ENCODE measurements around the gene PRSS21.

PRSS21 gene

DNA sequence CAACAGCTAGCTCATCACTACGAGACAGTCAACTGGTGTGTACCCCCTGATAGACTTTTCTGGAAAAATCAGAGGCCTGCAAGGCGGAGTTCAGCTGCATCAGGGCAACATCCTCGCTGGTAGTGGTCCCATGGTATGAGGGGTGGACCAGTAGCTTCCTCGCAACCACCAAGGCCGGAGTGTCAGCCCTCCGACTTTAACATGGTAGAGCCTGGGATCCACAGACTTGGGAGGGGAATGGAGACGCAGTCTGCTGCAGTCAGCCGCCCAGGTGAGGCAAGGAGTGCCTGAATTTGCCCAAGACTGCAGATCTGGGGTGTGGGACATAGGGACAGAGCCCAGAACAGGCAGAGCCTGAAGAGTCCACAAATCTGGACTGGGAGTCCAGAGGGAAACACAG is 26.5 kb downstream of the PRSS21 start:
- no peak for DNase-seq
- H3K27me3 ChIP-seq (replicated peaks) = no peaks in the 10 kb centered on the region
- TF ChIP-seq, protein P1, sequence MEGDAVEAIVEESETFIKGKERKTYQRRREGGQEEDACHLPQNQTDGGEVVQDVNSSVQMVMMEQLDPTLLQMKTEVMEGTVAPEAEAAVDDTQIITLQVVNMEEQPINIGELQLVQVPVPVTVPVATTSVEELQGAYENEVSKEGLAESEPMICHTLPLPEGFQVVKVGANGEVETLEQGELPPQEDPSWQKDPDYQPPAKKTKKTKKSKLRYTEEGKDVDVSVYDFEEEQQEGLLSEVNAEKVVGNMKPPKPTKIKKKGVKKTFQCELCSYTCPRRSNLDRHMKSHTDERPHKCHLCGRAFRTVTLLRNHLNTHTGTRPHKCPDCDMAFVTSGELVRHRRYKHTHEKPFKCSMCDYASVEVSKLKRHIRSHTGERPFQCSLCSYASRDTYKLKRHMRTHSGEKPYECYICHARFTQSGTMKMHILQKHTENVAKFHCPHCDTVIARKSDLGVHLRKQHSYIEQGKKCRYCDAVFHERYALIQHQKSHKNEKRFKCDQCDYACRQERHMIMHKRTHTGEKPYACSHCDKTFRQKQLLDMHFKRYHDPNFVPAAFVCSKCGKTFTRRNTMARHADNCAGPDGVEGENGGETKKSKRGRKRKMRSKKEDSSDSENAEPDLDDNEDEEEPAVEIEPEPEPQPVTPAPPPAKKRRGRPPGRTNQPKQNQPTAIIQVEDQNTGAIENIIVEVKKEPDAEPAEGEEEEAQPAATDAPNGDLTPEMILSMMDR (IDR thresholded peaks at IDR 0.05; ENCODE audit: low read depth, low read length, missing control alignments) = no peak
- no peak overlapping the region for H3K27ac ChIP-seq
- no peak overlapping the region for H3K4me3 ChIP-seq (ENCODE audit: low read depth, low read length)
- in situ Hi-C loops (cut with HindIII; ENCODE audit: low pct_ligation_motif_present, low sequenced_read_pairs) = no loop called here
- no peaks in the 10 kb centered on the region for H3K36me3 ChIP-seq (replicated peaks)

DNA sequence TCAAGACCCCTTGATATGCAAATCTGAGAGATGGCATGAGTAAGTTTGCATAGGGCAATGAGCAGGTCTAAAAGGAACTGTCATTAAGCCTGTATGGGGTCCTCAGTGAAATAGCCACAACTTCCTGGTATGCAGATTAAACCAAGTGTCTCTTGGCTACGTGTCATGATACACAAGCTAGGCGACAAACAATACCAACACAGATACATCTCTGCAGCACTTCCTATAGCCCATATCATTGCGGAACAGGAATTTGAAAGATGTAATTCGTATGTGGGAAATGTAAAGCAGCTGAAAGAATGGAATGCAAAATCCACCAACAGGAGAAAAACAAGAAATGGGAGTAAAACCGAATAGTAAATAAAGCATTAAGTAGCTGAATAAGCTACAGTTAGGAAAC is 28.1 kb downstream of the PRSS21 start:
- in situ Hi-C loops (cut with HindIII; ENCODE audit: low pct_ligation_motif_present, low sequenced_read_pairs) = no loop called here
- no peak overlapping the region for H3K27ac ChIP-seq
- TF ChIP-seq, protein P1 (IDR thresholded peaks at IDR 0.05; ENCODE audit: low read depth, low read length, missing control alignments) = no peak
- no peak overlapping the region for H3K4me3 ChIP-seq (ENCODE audit: low read depth, low read length)
- DNase-seq = no peak
- H3K27me3 ChIP-seq (replicated peaks) = peaks cover 4% of the 10 kb centered on the region
- no peaks in the 10 kb centered on the region for H3K36me3 ChIP-seq (replicated peaks)

DNA sequence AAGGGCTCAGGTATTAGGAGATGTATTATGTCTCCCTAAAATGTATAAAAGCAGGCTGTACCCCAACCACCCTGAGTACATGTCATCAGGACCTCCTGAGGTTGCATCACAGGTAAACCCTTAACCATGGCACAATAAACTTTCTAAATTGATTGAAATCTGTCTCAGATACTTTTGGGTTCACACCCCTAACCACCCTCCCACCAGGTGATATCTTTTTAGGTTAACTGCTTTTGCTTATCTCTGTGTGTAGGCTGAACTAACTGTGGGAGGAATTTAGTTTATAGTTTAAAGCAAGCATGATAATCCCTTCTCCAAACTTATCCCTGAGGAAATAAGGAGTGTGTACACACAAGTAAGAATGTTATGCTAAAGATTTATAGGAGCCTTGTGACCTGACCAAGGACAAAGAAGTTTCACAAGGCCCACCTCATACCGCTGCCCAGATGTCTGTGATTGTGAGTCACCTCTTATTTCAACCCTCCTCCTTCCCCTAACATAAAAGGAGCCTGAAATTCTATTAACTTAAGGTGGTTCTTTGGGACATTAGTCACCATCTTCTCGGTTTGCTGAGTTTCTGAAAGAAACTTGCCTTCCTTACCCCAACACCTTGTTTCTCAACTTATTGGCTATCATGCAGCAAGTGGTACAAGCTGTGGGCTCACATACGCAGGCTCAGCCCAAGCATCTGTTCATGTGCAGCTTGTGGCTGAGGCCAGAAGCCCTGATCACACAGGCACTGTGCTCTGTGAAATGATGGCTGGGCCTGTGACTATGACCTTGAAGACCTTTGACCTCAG is 29.7 kb downstream of the PRSS21 start:
- no peak overlapping the region for H3K27ac ChIP-seq
- H3K27me3 ChIP-seq (replicated peaks) = peaks cover 4% of the 10 kb centered on the region
- H3K4me3 ChIP-seq (ENCODE audit: low read depth, low read length) = no peak overlapping the region
- in situ Hi-C loops (cut with HindIII; ENCODE audit: low pct_ligation_motif_present, low sequenced_read_pairs) = no loop called here
- DNase-seq = no peak
- TF ChIP-seq, protein P1 (IDR thresholded peaks at IDR 0.05; ENCODE audit: low read depth, low read length, missing control alignments) = no peak
- H3K36me3 ChIP-seq (replicated peaks) = no peaks in the 10 kb centered on the region

DNA sequence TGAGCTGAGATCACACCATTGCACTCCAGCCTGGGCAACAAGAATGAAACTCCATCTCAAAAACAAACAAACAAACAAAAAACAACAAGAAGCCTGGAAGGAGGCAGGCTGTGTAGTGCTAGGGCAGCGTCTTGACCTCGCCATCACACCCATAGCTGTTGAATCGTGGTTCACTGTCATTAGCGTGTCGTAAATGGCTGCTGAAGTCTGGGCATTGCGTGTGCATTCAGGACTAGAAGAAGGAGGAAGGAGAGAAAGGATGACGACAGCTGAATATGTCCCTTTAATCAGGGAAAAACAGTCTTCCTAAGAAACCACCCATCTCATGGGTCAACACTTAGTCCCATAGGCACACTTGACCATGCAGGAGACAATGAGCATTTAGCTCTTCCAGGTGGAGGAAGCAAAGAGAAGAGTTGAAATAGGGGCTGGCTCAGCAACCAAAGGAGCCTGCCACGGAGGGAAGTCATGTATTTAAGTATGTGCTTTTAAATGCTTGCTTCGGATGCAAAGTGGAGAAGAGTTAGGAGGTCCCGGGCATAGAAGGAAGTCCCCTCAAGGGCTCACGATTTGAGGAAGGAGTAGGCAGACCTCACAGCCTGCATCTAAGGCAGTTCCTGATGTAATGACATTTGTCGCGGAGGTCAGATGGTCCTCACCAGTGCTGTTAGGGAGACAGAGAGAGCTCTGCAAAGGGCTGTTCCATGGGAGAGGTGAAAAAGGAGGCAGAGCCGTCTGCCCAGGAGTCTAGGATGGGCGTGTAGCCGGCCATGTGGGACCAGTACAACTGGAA is 32.1 kb downstream of the PRSS21 start:
- Histone ChIP-seq H3K36me3 (replicated peaks) (no peaks in the 10 kb centered on the region), H3K4me3 (ENCODE audit: low read depth, low read length) (no peak overlapping the region), H3K27me3 (replicated peaks) (peaks cover 4% of the 10 kb centered on the region), H3K27ac (no peak overlapping the region)
- DNase-seq = no peak
- TF ChIP-seq, protein P1 (IDR thresholded peaks at IDR 0.05; ENCODE audit: low read depth, low read length, missing control alignments) = no peak
- in situ Hi-C loops (cut with HindIII; ENCODE audit: low pct_ligation_motif_present, low sequenced_read_pairs) = no loop called here

DNA sequence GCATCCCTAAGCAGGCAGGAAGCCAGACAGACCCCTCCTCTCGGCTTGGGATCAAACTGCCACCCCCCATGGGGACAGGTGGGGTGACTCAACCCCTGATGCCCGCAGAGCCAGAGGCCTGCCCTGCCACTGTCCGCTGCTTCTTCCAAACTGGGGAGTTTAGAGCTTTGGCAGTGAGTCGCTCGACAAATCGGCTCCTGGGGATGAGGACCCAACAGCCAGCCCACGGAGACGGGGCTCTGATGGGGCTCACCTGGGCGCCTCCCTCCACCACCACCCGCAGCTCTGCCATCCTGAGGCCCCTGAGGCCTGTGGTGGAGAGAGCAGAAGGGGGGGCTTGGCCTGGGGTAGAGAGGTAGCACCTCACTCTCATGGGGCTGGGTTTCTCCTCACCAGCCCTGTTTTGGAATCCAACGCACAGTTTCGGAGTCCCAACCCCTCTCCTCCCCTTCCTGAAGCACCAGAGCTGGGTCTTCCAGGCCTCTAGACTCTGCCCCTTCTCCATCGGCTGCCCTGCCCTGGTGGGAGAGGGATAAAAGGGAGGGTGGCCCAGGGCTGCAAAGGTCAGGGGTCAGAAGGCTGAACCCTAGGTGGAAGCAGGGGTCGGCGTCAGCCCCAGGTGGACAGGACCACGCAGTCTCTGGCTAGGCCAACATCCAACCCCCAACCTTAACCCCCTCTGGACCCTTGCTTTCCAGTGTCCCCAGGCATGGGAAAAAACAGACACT is 35.1 kb downstream of the PRSS21 start:
- Histone ChIP-seq H3K4me3 (ENCODE audit: low read depth, low read length) (no peak overlapping the region), H3K36me3 (replicated peaks) (no peaks in the 10 kb centered on the region), H3K27me3 (replicated peaks) (peaks cover 4% of the 10 kb centered on the region), H3K27ac (no peak overlapping the region)
- in situ Hi-C loops (cut with HindIII; ENCODE audit: low pct_ligation_motif_present, low sequenced_read_pairs) = no loop called here
- DNase-seq = no peak
- TF ChIP-seq, protein P1 (IDR thresholded peaks at IDR 0.05; ENCODE audit: low read depth, low read length, missing control alignments) = no peak

Data from brain microvascular endothelial cell (primary cell).